Panc1 (cell line): ENCODE measurements around the gene LEKR1.

Experiments
- CTCF ChIP-seq: fragments of 450-650 bp; IDR thresholded peaks from 2 replicates; pipeline ENCODE4 v1.5.1; 2017; ENCODE audit warnings: mild to moderate bottlenecking
- POLR2AphosphoS5 ChIP-seq: IDR thresholded peaks from 2 replicates; pipeline ENCODE4 v1.6.1; 2012; ENCODE audit warnings: mild to moderate bottlenecking, low read depth, low read length, moderate library complexity
- SIN3A ChIP-seq: IDR thresholded peaks from 2 replicates; pipeline ENCODE4 v1.6.1; 2012; ENCODE audit warnings: low read depth, mild to moderate bottlenecking, low read length, moderate library complexity, borderline replicate concordance; ENCODE audit not compliant: insufficient read depth
- TCF7L2 ChIP-seq: IDR thresholded peaks from 2 replicates; pipeline ENCODE4 v1.6.1; 2011; ENCODE audit warnings: mild to moderate bottlenecking, low read depth, low read length, inconsistent platforms
- TF ChIP-seq, protein P1 (sequence below), 2 experiments: IDR thresholded peaks; 2 replicates each; pipeline ENCODE4 v1.6.1; 2011 to 2012; ENCODE audit warnings: low read depth in 2 of 2, control low read depth in 1 of 2, low read length in 1 of 2, mild to moderate bottlenecking in 1 of 2, moderate library complexity in 1 of 2; ENCODE audit not compliant: insufficient read depth in 1 of 2

DNA sequence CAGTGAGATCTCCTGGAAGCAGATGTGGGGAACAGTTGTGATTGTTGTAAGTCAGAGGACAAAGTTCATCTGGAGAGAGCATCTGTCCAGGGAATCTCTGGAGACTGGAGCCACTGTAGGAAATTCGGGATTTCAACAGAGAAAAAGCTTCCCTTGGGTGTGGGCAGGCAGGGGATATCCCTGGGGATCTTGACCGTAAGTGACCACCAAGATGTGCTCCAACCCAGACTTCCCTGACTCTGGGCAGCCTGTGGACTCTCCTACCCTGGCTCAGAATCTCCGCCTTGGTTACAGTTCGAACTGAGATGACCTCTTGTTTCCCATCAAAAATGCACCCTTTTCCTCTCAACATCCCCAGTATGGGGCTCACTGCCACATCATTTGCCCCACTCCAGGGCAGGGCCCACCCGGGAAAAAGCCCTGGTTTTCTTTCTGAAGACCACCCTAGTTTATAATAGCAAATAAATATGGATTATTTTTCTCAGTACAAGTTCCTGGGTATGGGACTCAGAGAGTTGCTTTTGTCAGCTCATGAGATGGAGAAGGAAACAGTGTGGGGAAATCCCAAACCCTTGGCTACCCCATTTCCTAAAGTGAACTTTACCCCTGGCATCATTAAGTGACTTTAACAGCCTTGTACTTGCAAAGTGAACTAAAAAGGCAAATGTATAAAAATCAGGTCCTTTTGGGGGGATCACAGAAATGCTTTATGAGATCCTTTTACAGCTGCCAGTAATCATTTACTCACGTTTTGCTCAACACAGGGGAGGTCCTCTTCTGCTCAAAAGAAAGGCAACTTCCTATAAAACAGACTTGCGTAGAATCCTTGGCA, 243.9 kb downstream of the LEKR1 start:
- no peak for TF ChIP-seq CTCF
- TF ChIP-seq POLR2AphosphoS5: no peak
- 0 out of 2 replicates have a peak, but pooled peaks have one; percentile 26 for TF ChIP-seq TCF7L2
- TF ChIP-seq, protein P1, sequence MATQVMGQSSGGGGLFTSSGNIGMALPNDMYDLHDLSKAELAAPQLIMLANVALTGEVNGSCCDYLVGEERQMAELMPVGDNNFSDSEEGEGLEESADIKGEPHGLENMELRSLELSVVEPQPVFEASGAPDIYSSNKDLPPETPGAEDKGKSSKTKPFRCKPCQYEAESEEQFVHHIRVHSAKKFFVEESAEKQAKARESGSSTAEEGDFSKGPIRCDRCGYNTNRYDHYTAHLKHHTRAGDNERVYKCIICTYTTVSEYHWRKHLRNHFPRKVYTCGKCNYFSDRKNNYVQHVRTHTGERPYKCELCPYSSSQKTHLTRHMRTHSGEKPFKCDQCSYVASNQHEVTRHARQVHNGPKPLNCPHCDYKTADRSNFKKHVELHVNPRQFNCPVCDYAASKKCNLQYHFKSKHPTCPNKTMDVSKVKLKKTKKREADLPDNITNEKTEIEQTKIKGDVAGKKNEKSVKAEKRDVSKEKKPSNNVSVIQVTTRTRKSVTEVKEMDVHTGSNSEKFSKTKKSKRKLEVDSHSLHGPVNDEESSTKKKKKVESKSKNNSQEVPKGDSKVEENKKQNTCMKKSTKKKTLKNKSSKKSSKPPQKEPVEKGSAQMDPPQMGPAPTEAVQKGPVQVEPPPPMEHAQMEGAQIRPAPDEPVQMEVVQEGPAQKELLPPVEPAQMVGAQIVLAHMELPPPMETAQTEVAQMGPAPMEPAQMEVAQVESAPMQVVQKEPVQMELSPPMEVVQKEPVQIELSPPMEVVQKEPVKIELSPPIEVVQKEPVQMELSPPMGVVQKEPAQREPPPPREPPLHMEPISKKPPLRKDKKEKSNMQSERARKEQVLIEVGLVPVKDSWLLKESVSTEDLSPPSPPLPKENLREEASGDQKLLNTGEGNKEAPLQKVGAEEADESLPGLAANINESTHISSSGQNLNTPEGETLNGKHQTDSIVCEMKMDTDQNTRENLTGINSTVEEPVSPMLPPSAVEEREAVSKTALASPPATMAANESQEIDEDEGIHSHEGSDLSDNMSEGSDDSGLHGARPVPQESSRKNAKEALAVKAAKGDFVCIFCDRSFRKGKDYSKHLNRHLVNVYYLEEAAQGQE (IDR thresholded peaks at IDR 0.05; ENCODE audit: insufficient read depth in 1 of 2, low read depth in 2 of 2, low read length in 1 of 2): no peak
- TF ChIP-seq SIN3A: no peak
